T-helper 2 cell treated with Interferon-gamma antibody and Interleukin-4, amounts not matched to agents 5 μg/mL and 100 μg/mL, for 36 hours (primary cell): ENCODE measurements around the gene GABRB1.

Source experiments
- DNase-seq: peaks from one replicate; pipeline ENCODE4 v3.0.0; 2021; ENCODE audit warnings: low spot score
- H3K27ac Mint-ChIP-seq: one replicate; pipeline ENCODE4 v1.8.0; 2021; ENCODE audit warnings: mild to moderate bottlenecking, mixed read lengths
- H3K27me3 Mint-ChIP-seq: one replicate; pipeline ENCODE4 v1.8.0; 2021; ENCODE audit warnings: low read depth, mixed read lengths
- H3K36me3 Mint-ChIP-seq: one replicate; pipeline ENCODE4 v1.8.0; 2021; ENCODE audit warnings: low read depth, mixed read lengths
- H3K4me1 Mint-ChIP-seq: one replicate; pipeline ENCODE4 v1.8.0; 2021; ENCODE audit warnings: low read depth, mixed read lengths
- H3K4me3 Mint-ChIP-seq: one replicate; pipeline ENCODE4 v1.8.0; 2022; ENCODE audit warnings: mild to moderate bottlenecking, moderate library complexity, mixed read lengths
- H3K9me3 Mint-ChIP-seq: one replicate; pipeline ENCODE4 v1.8.0; 2021; ENCODE audit warnings: mixed read lengths

GABRB1 gene

DNA sequence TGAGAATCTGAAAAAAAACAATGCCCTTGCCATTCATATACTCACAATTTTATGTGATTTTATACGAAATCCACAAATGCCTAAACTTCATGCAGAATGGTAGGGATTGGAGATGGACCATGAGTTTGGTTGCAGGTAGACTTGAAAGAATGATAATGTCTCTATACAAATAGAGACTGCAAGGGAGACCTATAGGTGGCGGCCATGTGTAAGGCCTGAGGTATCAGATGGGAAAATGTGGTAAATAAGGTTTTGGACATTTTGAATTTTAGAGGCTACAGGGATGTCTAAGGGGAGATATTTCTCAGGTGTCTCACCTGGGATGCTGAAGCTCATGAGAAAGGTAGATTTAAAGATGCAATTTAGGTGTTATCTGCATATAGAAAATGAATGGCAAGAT, 78.0 kb downstream of the GABRB1 start:
- H3K4me1 Mint-ChIP-seq, result no peaks in the 10 kb centered on the region
- no peak overlapping the region for H3K27ac Mint-ChIP-seq
- no peak for DNase-seq
- no peaks in the 10 kb centered on the region for H3K9me3 Mint-ChIP-seq
- H3K27me3 Mint-ChIP-seq, result peaks cover 3% of the 10 kb centered on the region
- H3K4me3 Mint-ChIP-seq, result no peak overlapping the region
- no peaks in the 10 kb centered on the region for H3K36me3 Mint-ChIP-seq

DNA sequence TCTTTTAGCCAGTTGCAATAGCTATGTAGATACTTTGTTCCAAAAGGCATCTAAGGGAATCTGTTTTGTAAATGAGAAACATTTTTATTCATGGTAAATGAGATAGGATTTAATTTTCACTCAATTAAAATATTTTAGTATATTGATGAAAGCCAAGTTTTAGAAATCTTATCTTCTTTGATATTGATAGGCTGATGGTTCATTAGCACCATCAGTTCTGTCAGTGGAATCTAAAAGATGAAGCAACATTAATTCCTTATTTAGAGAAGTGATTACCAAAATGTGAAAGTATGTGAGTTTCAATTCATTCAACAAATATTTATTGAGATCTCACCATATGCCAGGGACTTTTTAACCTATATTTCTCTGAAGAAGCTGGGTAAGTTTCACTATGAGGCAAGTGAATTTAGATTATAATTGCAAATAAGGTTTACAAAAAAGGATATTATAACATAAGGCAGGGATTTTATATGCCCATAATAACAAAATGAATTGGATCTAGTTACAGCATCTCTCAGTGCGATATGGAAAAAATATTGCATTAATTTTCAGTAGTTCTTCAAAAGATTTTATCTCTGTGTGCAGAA, 79.3 kb downstream of the GABRB1 start:
- H3K4me1 Mint-ChIP-seq, result no peaks in the 10 kb centered on the region
- no peak overlapping the region for H3K4me3 Mint-ChIP-seq
- H3K27ac Mint-ChIP-seq, result no peak overlapping the region
- H3K9me3 Mint-ChIP-seq, result no peaks in the 10 kb centered on the region
- no peaks in the 10 kb centered on the region for H3K36me3 Mint-ChIP-seq
- no peak for DNase-seq
- peaks cover 3% of the 10 kb centered on the region for H3K27me3 Mint-ChIP-seq

DNA sequence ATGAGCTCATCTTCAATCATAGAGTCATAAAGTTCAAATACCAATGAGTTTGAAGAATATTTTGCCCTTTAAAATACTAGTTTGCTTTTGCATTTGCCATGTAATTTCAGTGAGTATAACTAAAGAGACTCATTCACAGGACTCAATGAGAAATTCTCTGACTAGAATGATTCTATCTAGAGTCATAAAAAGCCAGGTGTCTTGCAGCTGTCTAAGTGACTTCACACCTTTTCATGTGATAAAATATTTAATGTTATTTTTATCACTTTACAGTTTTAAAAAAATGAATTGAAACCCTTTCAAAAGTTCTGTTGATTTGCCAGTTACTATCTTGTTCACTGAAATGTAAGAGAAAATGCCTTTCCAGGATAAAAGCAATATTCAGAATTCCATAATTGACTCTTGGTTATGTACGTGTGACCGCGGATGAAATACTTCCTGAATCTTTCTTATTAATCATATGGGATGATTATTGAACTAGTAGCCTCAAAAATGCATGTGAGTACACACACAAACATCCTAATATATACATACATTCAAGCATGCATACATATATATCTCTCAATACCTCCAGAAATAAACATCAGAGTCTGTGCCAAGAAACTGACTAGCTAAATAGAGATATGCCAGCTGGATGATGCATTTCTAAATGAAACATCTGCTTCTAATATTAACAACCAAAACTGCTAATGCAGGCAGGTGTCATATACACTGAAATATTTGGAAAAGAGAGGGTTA, 87.0 kb downstream of the GABRB1 start:
- H3K27ac Mint-ChIP-seq, result no peak overlapping the region
- no peak overlapping the region for H3K4me3 Mint-ChIP-seq
- peaks cover 2% of the 10 kb centered on the region for H3K27me3 Mint-ChIP-seq
- H3K36me3 Mint-ChIP-seq, result no peaks in the 10 kb centered on the region
- DNase-seq, result no peak
- no peaks in the 10 kb centered on the region for H3K9me3 Mint-ChIP-seq
- H3K4me1 Mint-ChIP-seq, result no peaks in the 10 kb centered on the region

DNA sequence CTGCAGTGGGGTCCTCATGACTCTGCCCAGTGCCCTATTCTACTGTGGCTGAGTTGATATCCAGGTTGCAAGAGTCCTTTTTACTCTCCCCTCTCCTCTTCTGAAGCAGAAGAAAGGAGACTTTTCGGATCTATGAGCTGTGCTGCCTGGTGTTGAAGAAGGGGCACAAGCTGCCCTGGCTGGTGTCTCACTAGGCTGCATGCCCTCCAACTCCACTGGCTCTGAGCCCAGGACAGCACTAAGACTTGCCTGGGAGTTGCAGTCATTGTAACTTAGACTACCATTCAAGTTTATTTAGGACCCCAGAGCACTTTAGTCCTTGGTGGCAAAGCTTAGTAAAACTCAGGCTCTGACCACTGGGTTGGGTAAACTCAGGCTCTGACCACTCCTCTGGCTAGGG, 89.4 kb downstream of the GABRB1 start:
- peaks cover 2% of the 10 kb centered on the region for H3K27me3 Mint-ChIP-seq
- no peak for DNase-seq

DNA sequence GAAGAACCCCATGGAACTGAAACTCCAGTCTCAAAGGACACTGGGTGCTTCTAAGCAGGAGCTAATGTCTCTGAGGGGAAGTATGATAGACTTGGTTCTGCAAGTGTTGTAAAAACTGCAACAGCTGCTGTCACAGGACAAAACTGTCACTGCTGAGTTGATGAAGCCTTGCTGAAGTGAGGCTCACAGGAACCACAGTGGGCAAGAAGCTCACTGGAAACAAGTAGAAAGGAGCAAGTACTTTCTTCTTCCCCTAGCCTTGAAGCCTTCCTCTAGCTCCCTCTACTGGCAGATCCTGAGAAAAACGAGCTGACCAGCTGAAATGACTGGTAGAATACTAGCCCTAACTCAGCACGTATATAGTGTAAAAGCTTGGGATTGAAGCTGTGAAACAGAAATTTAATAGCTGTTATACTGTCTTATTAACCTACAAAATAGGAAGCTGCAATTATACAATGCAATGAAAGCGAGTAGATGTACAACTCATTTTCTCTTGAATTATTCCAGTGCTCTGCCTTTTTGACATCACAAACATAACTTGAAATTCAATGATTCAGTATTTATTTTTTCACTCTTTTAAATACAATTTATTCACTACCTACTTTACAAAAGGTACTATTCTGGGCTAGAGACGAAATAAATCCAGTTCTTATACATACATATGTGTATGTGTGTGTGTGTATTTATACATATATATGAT, 91.4 kb downstream of the GABRB1 start:
- Mint-ChIP-seq H3K9me3 (no peaks in the 10 kb centered on the region), H3K27ac (no peak overlapping the region), H3K27me3 (no peaks in the 10 kb centered on the region), H3K36me3 (no peaks in the 10 kb centered on the region), H3K4me3 (no peak overlapping the region), H3K4me1 (no peaks in the 10 kb centered on the region)
- DNase-seq, result peak; percentile 29

More for the DNA sequence above, 89.4 kb downstream of the GABRB1 start:
- no peaks in the 10 kb centered on the region for H3K9me3 Mint-ChIP-seq
- no peaks in the 10 kb centered on the region for H3K4me1 Mint-ChIP-seq
- H3K4me3 Mint-ChIP-seq, result no peak overlapping the region
- H3K36me3 Mint-ChIP-seq, result no peaks in the 10 kb centered on the region
- H3K27ac Mint-ChIP-seq, result no peak overlapping the region

DNA sequence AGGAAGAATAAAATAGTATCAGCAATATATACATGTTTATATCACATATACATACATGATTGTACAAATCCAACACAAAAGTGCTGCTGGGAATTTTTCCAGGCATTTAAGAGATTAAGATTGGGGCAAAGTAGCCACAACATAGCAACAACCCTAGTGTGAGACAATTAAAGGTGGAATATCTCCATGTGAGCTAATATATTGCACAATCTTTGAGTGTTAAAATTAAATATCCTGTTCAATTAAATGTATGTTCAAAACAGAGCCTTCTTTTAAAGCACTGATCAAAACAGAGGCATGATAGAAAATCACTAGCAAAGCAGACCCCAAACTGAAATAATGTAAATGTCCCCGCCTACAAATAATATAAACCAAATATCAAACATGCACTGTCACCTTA, 97.6 kb downstream of the GABRB1 start:
- DNase-seq, result no peak
- no peaks in the 10 kb centered on the region for H3K9me3 Mint-ChIP-seq
- no peaks in the 10 kb centered on the region for H3K36me3 Mint-ChIP-seq
- H3K4me1 Mint-ChIP-seq, result no peaks in the 10 kb centered on the region
- no peak overlapping the region for H3K27ac Mint-ChIP-seq
- no peaks in the 10 kb centered on the region for H3K27me3 Mint-ChIP-seq
- no peak overlapping the region for H3K4me3 Mint-ChIP-seq

DNA sequence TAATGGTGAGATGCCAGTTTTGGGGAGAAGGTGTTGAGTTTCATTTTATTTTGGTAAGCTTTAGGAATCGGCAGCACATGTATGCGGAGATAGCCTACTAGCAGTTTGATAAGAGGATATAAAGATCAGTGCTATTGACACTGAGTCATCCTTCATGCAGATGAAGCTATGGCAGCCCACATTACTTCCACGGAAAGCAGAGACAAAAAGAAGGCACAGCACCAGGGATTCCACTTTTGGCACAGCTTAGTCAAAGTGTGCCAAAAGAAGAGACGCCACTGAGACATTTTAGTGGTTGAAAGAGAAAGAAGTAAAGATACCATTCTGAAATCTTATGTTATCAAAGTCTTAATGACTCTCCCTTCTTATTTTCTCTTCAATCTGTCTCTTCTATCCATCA, 103.8 kb downstream of the GABRB1 start:
- Mint-ChIP-seq H3K27me3 (no peaks in the 10 kb centered on the region), H3K9me3 (no peaks in the 10 kb centered on the region), H3K4me3 (no peak overlapping the region), H3K27ac (no peak overlapping the region), H3K36me3 (no peaks in the 10 kb centered on the region), H3K4me1 (no peaks in the 10 kb centered on the region)
- DNase-seq, result no peak

DNA sequence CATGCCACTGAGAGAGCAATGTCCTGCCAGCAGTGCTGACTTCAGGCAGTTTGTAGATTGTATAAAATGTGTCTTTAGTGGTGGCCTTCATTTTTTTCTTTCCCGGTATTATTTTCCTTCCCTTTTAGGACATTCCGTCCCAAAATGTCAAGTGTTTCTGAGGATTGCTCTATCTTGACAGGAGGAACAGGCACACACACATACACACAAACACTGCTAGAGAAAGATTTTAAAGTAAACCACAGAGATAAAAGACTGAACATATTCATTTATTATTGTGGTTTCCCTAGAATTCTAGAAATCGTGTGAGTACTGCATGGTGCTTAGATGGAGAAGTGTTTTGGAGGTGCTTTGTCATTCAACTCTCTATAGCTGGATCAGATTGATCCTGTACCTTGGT, 111.9 kb downstream of the GABRB1 start:
- H3K27ac Mint-ChIP-seq, result no peak overlapping the region
- DNase-seq, result no peak
- H3K9me3 Mint-ChIP-seq, result no peaks in the 10 kb centered on the region
- H3K4me3 Mint-ChIP-seq, result no peak overlapping the region
- peaks cover 2% of the 10 kb centered on the region for H3K4me1 Mint-ChIP-seq
- no peaks in the 10 kb centered on the region for H3K36me3 Mint-ChIP-seq
- peaks cover 3% of the 10 kb centered on the region for H3K27me3 Mint-ChIP-seq

DNA sequence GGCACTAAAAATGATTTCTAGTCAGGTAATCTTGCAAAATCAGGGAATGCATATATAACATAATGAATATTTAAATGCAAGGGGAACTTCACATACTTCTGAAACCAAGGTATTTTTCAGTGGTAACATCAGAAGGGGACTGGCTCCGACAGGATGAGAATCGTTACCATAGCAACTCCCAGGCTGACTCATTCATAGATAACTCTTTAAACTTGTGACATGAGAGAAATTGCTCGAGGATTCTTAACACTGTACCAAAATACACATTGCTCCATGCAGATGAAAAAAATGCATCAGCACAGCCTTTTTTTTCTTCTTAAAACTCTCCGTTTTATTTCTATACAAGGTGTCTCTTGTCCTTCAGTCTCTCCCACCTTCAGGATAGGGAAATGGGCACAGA, 114.3 kb downstream of the GABRB1 start:
- H3K27me3 Mint-ChIP-seq, result peaks cover 3% of the 10 kb centered on the region
- no peaks in the 10 kb centered on the region for H3K9me3 Mint-ChIP-seq
- no peak overlapping the region for H3K27ac Mint-ChIP-seq
- H3K4me1 Mint-ChIP-seq, result peaks cover 2% of the 10 kb centered on the region
- H3K36me3 Mint-ChIP-seq, result no peaks in the 10 kb centered on the region
- DNase-seq, result no peak
- no peak overlapping the region for H3K4me3 Mint-ChIP-seq

DNA sequence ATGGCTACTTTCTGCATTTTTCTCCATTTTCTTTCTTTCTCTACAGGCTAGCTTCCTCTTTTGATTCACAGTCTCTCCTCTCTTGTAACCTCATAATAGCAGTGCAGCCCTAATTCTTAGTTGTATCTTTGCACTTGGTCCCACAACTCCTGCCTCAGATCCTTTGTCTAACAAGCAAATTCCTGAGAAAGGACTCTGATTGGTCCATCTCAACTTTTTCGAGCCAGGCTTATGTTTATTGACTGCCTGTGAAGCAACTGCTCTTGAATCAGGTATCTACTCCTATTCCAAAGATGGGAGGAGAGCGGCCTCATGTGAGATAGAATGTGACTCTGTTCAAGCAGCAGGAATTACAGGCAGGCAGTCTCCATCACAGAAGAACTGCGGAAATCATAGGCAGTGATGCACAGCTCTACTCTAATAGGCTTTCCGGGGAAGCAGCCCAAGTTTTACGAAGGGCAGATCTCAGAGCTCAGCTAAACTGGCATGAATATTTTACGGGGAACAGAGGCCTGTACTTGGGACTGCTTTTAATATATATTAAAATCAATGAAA, 123.5 kb downstream of the GABRB1 start:
- Mint-ChIP-seq H3K27ac (no peak overlapping the region), H3K27me3 (no peaks in the 10 kb centered on the region), H3K4me1 (peaks cover 1% of the 10 kb centered on the region), H3K4me3 (no peak overlapping the region), H3K36me3 (no peaks in the 10 kb centered on the region), H3K9me3 (no peaks in the 10 kb centered on the region)
- no peak for DNase-seq

DNA sequence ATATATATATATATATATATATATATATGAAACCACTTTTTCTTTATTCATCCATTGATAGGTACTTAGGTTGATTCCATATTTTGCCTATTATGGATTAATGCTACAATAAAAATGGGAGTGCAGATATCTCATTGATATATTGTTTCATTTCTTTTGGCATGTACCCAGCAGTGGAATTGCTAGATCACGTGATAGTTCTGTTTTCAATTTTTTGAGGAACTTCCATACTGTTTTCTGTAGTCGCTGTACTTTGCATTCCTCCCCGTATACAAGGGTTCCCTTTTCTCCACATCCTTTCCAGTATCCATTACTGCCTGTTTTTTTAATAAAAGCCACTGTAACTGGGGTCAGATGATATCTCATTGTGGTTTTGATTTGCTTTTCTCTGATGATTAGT, 124.6 kb downstream of the GABRB1 start:
- no peaks in the 10 kb centered on the region for H3K27me3 Mint-ChIP-seq
- no peak overlapping the region for H3K4me3 Mint-ChIP-seq
- H3K4me1 Mint-ChIP-seq, result peaks cover 5% of the 10 kb centered on the region
- H3K9me3 Mint-ChIP-seq, result no peaks in the 10 kb centered on the region
- DNase-seq, result no peak
- no peaks in the 10 kb centered on the region for H3K36me3 Mint-ChIP-seq
- no peak overlapping the region for H3K27ac Mint-ChIP-seq

DNA sequence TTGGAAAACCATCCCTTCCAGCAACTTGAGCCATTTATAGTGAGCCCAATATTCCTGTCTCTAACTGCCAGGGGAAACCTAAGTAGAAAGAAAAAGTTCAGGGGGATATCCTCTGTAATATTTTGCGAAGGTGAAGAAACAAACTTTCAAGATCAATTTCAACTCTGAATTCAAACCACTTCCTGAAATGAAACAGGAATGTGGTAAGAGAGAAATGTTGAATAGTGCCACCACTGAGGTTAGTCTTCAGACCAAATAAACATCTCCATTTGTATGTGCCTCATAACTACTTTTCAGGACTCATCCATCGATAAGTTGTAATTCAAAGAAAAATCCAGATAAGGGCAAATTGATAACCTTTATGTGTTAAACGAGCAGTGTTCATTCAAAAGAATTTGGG, 128.7 kb downstream of the GABRB1 start:
- no peaks in the 10 kb centered on the region for H3K27me3 Mint-ChIP-seq
- DNase-seq, result no peak
- H3K4me3 Mint-ChIP-seq, result no peak overlapping the region
- H3K9me3 Mint-ChIP-seq, result no peaks in the 10 kb centered on the region
- H3K27ac Mint-ChIP-seq, result no peak overlapping the region
- H3K4me1 Mint-ChIP-seq, result peaks cover 5% of the 10 kb centered on the region
- H3K36me3 Mint-ChIP-seq, result no peaks in the 10 kb centered on the region

DNA sequence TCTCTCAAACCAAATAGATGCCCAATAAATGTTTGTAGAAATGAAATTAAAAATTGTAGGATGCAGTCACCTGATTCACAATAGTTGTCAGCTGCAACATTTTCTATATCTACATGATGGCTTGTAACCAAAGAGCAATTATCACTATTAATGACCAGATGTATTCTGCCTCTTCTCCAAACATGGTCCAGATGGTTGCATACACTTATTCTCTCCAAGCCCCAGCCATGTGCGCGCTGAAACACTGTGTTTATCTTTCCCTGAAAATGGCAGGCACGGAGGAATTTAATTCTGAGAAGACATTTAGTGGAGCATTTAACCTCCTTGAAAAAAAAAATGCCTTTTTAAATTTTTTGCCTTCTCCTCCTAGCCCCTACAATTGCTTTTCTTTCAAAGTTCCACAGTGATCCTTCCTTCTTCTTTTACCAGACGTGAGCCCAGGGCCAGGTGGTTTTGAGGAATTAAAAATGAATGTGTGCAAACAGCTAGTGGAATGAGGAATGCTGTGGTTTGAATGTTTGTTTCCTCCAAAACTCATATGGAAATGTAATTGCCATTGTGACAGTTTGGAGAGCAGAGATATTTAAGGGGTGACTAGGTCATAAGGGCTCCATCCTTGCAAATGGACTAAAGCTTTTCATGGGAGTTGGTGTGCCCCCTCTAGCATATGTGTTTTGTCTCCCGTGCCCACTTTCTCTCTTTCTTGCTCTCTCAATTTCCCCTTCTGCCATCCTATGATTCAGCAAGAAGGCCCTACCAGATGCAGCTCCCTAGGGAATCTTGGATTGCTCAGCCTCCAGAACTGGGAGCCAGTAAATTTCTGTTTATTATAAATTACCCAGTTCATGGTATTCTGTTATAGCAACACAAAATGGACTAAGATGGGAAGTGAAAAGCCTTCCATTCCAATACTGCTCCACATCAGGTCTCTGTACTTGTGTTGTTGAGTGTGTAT, 136.0 kb downstream of the GABRB1 start:
- no peak for DNase-seq
- H3K27ac Mint-ChIP-seq, result no peak overlapping the region

More for the DNA sequence above, 136.0 kb downstream of the GABRB1 start:
- Mint-ChIP-seq H3K4me3 (no peak overlapping the region), H3K4me1 (no peaks in the 10 kb centered on the region), H3K27me3 (no peaks in the 10 kb centered on the region), H3K36me3 (no peaks in the 10 kb centered on the region), H3K9me3 (no peaks in the 10 kb centered on the region)
